WTC11 (cell line): ENCODE data around the gene ZNF292. TPM values are rescaled to one million over a fixed set of nuclear protein-coding genes. Genes with fewer than 3 reads are reported as not detected.
A peak's percentile ranks its signal among the peaks of the same experiment; 100 is the strongest.

Experiments
- GABPB1 ChIP-seq: sonication (generic); formaldehyde crosslinking; IDR thresholded peaks from 2 replicates; pipeline ENCODE4 v1.8.1; 2023; ENCODE audit warnings: mild to moderate bottlenecking, missing genetic modification reagents
- GTF2I ChIP-seq: fragments of 250-450 bp; sonication (Bioruptor Pico); conservative IDR thresholded peaks from 2 replicates; pipeline ENCODE4 v1.4.0; 2021; ENCODE audit warnings: mild to moderate bottlenecking
- HMGA2 ChIP-seq: fragments of 250-450 bp; sonication (Bioruptor Pico); IDR thresholded peaks from 2 replicates; pipeline ENCODE4 v1.4.0; 2021; ENCODE audit warnings: mild to moderate bottlenecking, moderate library complexity
- JAZF1 ChIP-seq: fragments of 250-450 bp; sonication (Bioruptor Pico); IDR thresholded peaks from 2 replicates; pipeline ENCODE4 v1.9.0; 2021; ENCODE audit warnings: moderate library complexity, mild to moderate bottlenecking, inconsistent platforms
- MXD4 ChIP-seq: fragments of 250-450 bp; sonication (Bioruptor Pico); IDR thresholded peaks from 2 replicates; pipeline ENCODE4 v1.8.0; 2021; ENCODE audit warnings: mild to moderate bottlenecking, moderate library complexity, borderline replicate concordance
- MYBL2 ChIP-seq: sonication (generic); formaldehyde crosslinking; IDR thresholded peaks from 2 replicates; pipeline ENCODE4 v1.8.1; 2023; ENCODE audit warnings: mild to moderate bottlenecking, moderate library complexity, missing genetic modification reagents
- NFYB ChIP-seq: sonication (generic); formaldehyde crosslinking; conservative IDR thresholded peaks from 2 replicates; pipeline ENCODE4 v1.8.0; 2022; ENCODE audit warnings: low read depth, missing genetic modification reagents
- TEAD1 ChIP-seq: sonication (generic); formaldehyde crosslinking; IDR thresholded peaks from 2 replicates; pipeline ENCODE4 v1.8.0; 2022; ENCODE audit warnings: mild to moderate bottlenecking, missing genetic modification reagents
- TEAD4 ChIP-seq: sonication (generic); formaldehyde crosslinking; IDR thresholded peaks from 2 replicates; pipeline ENCODE4 v1.8.0; 2022; ENCODE audit warnings: mild to moderate bottlenecking, missing genetic modification reagents
- TP53 ChIP-seq: sonication (generic); formaldehyde crosslinking; IDR thresholded peaks from 2 replicates; pipeline ENCODE4 v1.8.1; 2023; ENCODE audit warnings: mild to moderate bottlenecking, missing genetic modification reagents
- ZNF121 ChIP-seq: sonication (generic); formaldehyde crosslinking; IDR thresholded peaks from 2 replicates; pipeline ENCODE4 v1.8.0; 2023; ENCODE audit warnings: missing genetic modification reagents
- ZNF138 ChIP-seq: sonication (generic); formaldehyde crosslinking; conservative IDR thresholded peaks from 2 replicates; pipeline ENCODE4 v1.8.1; 2022; ENCODE audit warnings: mild to moderate bottlenecking, moderate library complexity, missing genetic modification reagents
- ZNF219 ChIP-seq: sonication (generic); formaldehyde crosslinking; IDR thresholded peaks from 2 replicates; pipeline ENCODE4 v1.8.0; 2023; ENCODE audit warnings: missing genetic modification reagents, mild to moderate bottlenecking, borderline replicate concordance
- ZNF263 ChIP-seq: sonication (generic); formaldehyde crosslinking; IDR thresholded peaks from 2 replicates; pipeline ENCODE4 v1.8.1; 2022; ENCODE audit warnings: low read depth, mild to moderate bottlenecking, moderate library complexity, missing genetic modification reagents
- ZNF396 ChIP-seq: fragments of 250-450 bp; sonication (Bioruptor Pico); IDR thresholded peaks from 2 replicates; pipeline ENCODE4 v1.8.0; 2021; ENCODE audit warnings: mild to moderate bottlenecking, moderate library complexity, borderline replicate concordance
- ZNF416 ChIP-seq: fragments of 250-450 bp; sonication (Bioruptor Pico); IDR thresholded peaks from 2 replicates; pipeline ENCODE4 v1.9.0; 2021; ENCODE audit warnings: mild to moderate bottlenecking, inconsistent platforms
- ZNF423 ChIP-seq: fragments of 250-450 bp; sonication (Bioruptor Pico); IDR thresholded peaks from 2 replicates; pipeline ENCODE4 v2.1.2; 2022; ENCODE audit warnings: mild to moderate bottlenecking, moderate library complexity
- total RNA-seq: library from RNA; stranded (reverse); gene quantifications from 3 replicates; pipeline ENCODE4 v1.2.3, GENCODE V29; 2021
- TF ChIP-seq, protein P1 (sequence below): sonication (generic); formaldehyde crosslinking; IDR thresholded peaks from 2 replicates; pipeline ENCODE4 v1.8.1; 2022; ENCODE audit warnings: low read depth, missing genetic modification reagents, borderline replicate concordance
- TF ChIP-seq, protein P2 (sequence below): sonication (generic); formaldehyde crosslinking; IDR thresholded peaks from 2 replicates; pipeline ENCODE4 v1.8.1; 2022; ENCODE audit warnings: low read depth, mild to moderate bottlenecking, moderate library complexity, missing genetic modification reagents, borderline replicate concordance
- TF ChIP-seq, protein P3 (sequence below): sonication (generic); formaldehyde crosslinking; IDR thresholded peaks from 2 replicates; pipeline ENCODE4 v1.8.1; 2023; ENCODE audit warnings: mild to moderate bottlenecking, missing genetic modification reagents, moderate library complexity
- TF ChIP-seq, protein P4 (sequence below): sonication (generic); formaldehyde crosslinking; IDR thresholded peaks from 2 replicates; pipeline ENCODE4 v1.8.1; 2022; ENCODE audit warnings: mild to moderate bottlenecking, missing genetic modification reagents, moderate library complexity, borderline replicate concordance
- TF ChIP-seq, protein P5 (sequence below): fragments of 250-450 bp; sonication (Bioruptor Pico); conservative IDR thresholded peaks from 2 replicates; pipeline ENCODE4 v1.9.0; 2021; ENCODE audit warnings: mild to moderate bottlenecking
- TF ChIP-seq, protein P6 (sequence below): sonication (generic); formaldehyde crosslinking; IDR thresholded peaks from 2 replicates; pipeline ENCODE4 v1.8.0; 2023; ENCODE audit warnings: missing genetic modification reagents, mild to moderate bottlenecking, borderline replicate concordance
- TF ChIP-seq, protein P7 (sequence below): sonication (generic); formaldehyde crosslinking; conservative IDR thresholded peaks from 2 replicates; pipeline ENCODE4 v1.8.1; 2023; ENCODE audit warnings: mild to moderate bottlenecking, low read depth, missing genetic modification reagents, moderate library complexity

ZNF292 gene
- total RNA-seq, 1 experiment from 2014 or later = 42.1 TPM

DNA sequence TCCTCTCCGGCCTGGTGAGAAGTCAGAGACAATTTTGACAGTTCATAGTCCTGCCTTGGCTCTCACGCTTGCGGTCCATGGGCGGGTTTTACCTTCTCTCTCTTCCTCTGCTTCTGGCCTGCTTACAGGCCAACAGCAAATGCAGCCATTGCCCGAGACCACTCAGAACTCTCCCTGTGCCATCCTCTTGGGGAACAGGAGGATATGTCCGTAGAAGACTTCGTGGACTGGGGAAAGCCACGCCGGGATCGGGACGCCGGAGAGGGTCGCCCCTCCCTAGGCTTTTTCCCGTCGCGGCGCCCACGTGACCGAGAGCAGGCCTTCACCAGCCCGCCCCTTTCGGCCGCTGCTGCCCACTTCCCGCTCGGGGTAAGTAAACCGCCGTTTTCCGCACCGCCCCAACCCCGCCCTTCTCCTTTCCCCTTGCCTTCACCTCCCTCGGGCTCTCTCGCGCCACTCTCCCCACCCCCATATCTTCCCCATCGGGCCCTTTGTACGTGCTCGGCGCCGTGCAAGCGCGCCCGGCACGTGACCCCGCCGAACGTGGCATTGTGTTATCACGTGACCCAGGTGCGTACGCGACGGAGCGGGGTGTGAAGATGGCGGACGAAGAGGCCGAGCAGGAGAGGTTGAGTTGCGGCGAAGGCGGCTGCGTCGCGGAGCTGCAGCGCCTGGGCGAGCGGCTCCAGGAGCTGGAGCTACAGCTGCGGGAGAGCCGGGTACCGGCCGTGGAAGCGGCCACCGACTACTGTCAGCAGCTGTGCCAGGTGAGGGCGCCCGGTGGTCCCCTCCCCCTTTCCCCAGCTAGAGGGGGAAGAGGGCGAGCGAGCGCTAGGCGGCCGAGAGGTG, at the start of gene ZNF292 (continued):
- TF ChIP-seq TEAD1 (CRISPR knock-in tag) = peak; percentile 98
- TF ChIP-seq, protein P1, sequence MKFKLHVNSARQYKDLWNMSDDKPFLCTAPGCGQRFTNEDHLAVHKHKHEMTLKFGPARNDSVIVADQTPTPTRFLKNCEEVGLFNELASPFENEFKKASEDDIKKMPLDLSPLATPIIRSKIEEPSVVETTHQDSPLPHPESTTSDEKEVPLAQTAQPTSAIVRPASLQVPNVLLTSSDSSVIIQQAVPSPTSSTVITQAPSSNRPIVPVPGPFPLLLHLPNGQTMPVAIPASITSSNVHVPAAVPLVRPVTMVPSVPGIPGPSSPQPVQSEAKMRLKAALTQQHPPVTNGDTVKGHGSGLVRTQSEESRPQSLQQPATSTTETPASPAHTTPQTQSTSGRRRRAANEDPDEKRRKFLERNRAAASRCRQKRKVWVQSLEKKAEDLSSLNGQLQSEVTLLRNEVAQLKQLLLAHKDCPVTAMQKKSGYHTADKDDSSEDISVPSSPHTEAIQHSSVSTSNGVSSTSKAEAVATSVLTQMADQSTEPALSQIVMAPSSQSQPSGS (CRISPR knock-in tag) = no peak; the same call in 1 of the 2 replicates
- peak; percentile 86 for TF ChIP-seq ZNF416
- TF ChIP-seq GTF2I (CRISPR knock-in tag) = no peak
- no peak for TF ChIP-seq HMGA2 (CRISPR knock-in tag)
- TF ChIP-seq ZNF138 (CRISPR knock-in tag) = peak; percentile 95
- no peak; the same call in 1 of the 2 replicates for TF ChIP-seq ZNF121
- peak; percentile 98 for TF ChIP-seq TP53 (CRISPR knock-in tag)
- TF ChIP-seq, protein P2, sequence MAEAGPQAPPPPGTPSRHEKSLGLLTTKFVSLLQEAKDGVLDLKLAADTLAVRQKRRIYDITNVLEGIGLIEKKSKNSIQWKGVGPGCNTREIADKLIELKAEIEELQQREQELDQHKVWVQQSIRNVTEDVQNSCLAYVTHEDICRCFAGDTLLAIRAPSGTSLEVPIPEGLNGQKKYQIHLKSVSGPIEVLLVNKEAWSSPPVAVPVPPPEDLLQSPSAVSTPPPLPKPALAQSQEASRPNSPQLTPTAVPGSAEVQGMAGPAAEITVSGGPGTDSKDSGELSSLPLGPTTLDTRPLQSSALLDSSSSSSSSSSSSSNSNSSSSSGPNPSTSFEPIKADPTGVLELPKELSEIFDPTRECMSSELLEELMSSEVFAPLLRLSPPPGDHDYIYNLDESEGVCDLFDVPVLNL (CRISPR knock-in tag) = 0 out of 2 replicates have a peak, but pooled peaks have one; percentile 28
- TF ChIP-seq ZNF423 = no peak
- peak; percentile 69 for TF ChIP-seq GABPB1 (CRISPR knock-in tag)
- TF ChIP-seq, protein P3, sequence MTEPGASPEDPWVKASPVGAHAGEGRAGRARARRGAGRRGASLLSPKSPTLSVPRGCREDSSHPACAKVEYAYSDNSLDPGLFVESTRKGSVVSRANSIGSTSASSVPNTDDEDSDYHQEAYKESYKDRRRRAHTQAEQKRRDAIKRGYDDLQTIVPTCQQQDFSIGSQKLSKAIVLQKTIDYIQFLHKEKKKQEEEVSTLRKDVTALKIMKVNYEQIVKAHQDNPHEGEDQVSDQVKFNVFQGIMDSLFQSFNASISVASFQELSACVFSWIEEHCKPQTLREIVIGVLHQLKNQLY (CRISPR knock-in tag) = no peak
- TF ChIP-seq ZNF396 (CRISPR knock-in tag) = no peak
- TF ChIP-seq, protein P4, sequence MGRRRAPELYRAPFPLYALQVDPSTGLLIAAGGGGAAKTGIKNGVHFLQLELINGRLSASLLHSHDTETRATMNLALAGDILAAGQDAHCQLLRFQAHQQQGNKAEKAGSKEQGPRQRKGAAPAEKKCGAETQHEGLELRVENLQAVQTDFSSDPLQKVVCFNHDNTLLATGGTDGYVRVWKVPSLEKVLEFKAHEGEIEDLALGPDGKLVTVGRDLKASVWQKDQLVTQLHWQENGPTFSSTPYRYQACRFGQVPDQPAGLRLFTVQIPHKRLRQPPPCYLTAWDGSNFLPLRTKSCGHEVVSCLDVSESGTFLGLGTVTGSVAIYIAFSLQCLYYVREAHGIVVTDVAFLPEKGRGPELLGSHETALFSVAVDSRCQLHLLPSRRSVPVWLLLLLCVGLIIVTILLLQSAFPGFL (CRISPR knock-in tag) = 0 out of 2 replicates have a peak, but pooled peaks have one; percentile 52
- TF ChIP-seq ZNF219 (CRISPR knock-in tag) = peak; percentile 71; the same call in 1 of the 2 replicates
- TF ChIP-seq, protein P5, sequence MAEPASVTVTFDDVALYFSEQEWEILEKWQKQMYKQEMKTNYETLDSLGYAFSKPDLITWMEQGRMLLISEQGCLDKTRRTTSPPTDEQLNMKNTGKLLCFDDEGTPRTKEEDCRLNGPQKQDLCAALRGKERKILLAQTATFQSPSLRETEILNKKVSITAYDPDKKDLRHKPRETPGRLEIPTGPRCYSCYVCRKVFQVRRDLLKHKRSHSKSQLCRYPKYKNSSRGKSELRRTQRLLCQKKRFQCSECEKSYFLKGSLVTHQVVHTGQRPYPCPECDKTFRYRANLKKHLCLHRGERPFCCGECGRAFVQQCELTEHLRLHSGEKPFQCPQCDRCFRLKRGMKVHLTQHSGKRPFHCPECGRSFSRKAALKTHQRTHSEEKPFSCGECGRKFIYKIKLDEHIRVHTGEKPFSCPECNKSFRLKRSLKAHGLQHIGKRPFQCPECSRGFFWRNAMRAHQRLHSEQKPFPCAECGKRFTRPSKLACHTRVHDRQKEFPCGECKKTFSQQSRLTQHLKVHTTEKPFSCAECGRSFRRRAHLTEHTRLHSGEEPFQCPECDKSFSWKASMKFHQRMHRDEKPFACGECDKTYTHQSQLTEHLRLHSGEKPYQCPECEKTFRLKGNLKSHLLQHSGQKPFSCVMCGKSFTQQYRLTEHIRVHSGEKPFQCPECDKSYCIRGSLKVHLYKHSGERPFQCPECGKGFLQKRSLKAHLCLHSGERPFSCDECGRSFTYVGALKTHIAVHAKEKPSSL (CRISPR knock-in tag) = no peak
- TF ChIP-seq MXD4 (CRISPR knock-in tag) = no peak
- TF ChIP-seq JAZF1 (CRISPR knock-in tag) = no peak
- peak; percentile 50; the same call in 1 of the 2 replicates for TF ChIP-seq TEAD4 (CRISPR knock-in tag)
- TF ChIP-seq NFYB (CRISPR knock-in tag) = no peak
- TF ChIP-seq ZNF263 = no peak
- TF ChIP-seq, protein P6, sequence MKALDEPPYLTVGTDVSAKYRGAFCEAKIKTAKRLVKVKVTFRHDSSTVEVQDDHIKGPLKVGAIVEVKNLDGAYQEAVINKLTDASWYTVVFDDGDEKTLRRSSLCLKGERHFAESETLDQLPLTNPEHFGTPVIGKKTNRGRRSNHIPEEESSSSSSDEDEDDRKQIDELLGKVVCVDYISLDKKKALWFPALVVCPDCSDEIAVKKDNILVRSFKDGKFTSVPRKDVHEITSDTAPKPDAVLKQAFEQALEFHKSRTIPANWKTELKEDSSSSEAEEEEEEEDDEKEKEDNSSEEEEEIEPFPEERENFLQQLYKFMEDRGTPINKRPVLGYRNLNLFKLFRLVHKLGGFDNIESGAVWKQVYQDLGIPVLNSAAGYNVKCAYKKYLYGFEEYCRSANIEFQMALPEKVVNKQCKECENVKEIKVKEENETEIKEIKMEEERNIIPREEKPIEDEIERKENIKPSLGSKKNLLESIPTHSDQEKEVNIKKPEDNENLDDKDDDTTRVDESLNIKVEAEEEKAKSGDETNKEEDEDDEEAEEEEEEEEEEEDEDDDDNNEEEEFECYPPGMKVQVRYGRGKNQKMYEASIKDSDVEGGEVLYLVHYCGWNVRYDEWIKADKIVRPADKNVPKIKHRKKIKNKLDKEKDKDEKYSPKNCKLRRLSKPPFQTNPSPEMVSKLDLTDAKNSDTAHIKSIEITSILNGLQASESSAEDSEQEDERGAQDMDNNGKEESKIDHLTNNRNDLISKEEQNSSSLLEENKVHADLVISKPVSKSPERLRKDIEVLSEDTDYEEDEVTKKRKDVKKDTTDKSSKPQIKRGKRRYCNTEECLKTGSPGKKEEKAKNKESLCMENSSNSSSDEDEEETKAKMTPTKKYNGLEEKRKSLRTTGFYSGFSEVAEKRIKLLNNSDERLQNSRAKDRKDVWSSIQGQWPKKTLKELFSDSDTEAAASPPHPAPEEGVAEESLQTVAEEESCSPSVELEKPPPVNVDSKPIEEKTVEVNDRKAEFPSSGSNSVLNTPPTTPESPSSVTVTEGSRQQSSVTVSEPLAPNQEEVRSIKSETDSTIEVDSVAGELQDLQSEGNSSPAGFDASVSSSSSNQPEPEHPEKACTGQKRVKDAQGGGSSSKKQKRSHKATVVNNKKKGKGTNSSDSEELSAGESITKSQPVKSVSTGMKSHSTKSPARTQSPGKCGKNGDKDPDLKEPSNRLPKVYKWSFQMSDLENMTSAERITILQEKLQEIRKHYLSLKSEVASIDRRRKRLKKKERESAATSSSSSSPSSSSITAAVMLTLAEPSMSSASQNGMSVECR (CRISPR knock-in tag) = peak; percentile 97
- TF ChIP-seq, protein P7, sequence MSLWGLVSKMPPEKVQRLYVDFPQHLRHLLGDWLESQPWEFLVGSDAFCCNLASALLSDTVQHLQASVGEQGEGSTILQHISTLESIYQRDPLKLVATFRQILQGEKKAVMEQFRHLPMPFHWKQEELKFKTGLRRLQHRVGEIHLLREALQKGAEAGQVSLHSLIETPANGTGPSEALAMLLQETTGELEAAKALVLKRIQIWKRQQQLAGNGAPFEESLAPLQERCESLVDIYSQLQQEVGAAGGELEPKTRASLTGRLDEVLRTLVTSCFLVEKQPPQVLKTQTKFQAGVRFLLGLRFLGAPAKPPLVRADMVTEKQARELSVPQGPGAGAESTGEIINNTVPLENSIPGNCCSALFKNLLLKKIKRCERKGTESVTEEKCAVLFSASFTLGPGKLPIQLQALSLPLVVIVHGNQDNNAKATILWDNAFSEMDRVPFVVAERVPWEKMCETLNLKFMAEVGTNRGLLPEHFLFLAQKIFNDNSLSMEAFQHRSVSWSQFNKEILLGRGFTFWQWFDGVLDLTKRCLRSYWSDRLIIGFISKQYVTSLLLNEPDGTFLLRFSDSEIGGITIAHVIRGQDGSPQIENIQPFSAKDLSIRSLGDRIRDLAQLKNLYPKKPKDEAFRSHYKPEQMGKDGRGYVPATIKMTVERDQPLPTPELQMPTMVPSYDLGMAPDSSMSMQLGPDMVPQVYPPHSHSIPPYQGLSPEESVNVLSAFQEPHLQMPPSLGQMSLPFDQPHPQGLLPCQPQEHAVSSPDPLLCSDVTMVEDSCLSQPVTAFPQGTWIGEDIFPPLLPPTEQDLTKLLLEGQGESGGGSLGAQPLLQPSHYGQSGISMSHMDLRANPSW (CRISPR knock-in tag) = no peak
- TF ChIP-seq MYBL2 (CRISPR knock-in tag) = peak; percentile 85
